Measurements from ENCODE around the gene APOD. TPM values are rescaled to one million over a fixed set of nuclear protein-coding genes. Genes with fewer than 3 reads are reported as not detected.

APOD gene

GRCh38 chr3:195522254-195523023 lies 61.3 kb downstream of the APOD start:
- no peak overlapping the region for H2BK12ac ChIP-seq (ENCODE audit: low read length)
- peak; percentile 26 for DNase-seq (ENCODE audit: low spot score)

More at GRCh38 chr3:195522254-195523023, 61.3 kb downstream of the APOD start:
- Histone ChIP-seq H3K79me1 (ENCODE audit: low read depth, low read length) (no peaks in the 10 kb centered on the region), H3K4ac (ENCODE audit: low read length) (no peak overlapping the region), H3K18ac (ENCODE audit: low read length) (no peak overlapping the region), H3K14ac (ENCODE audit: low read length) (no peak overlapping the region), H2BK15ac (ENCODE audit: low read length) (no peak overlapping the region), H3K9me3 (replicated peaks in 1 of 2; ENCODE audit: control insufficient read depth in 2 of 2, insufficient read depth in 1 of 2, low read depth in 1 of 2, low read length in 2 of 2) (no peaks in the 10 kb centered on the region), H3K4me3 (ENCODE audit: low read length in 2 of 2) (no peak overlapping the region), H2BK120ac (ENCODE audit: low read depth, low read length) (no peak overlapping the region), H3K4me1 (ENCODE audit: control insufficient read depth in 2 of 2, insufficient read depth in 1 of 2, low read depth in 1 of 2, low read length in 2 of 2) (no peaks in the 10 kb centered on the region), H3K36me3 (replicated peaks in 1 of 2; ENCODE audit: control insufficient read depth in 2 of 2, insufficient read depth in 2 of 2, low read length in 2 of 2) (peaks cover 0 to 33% of the 10 kb centered on the region in 2 donors), H2AK5ac (ENCODE audit: low read depth, low read length) (no peak overlapping the region), H2AFZ (ENCODE audit: low read length) (no peak overlapping the region), H4K91ac (ENCODE audit: low read depth, low read length, poor library complexity) (no peak overlapping the region), H3K27ac (replicated peaks; ENCODE audit: low read length) (no peak overlapping the region), H3K27me3 (ENCODE audit: control insufficient read depth in 3 of 3, insufficient read depth in 3 of 3, low read depth in 1 of 3, low read length in 3 of 3) (no peaks in the 10 kb centered on the region), H2BK5ac (ENCODE audit: low read length) (no peak overlapping the region), H3K4me2 (ENCODE audit: insufficient read depth, low read length, poor library complexity, severe bottlenecking) (no peak overlapping the region), H3K23ac (ENCODE audit: low read depth, low read length, poor library complexity) (no peak overlapping the region), H3K9ac (ENCODE audit: low read depth, low read length, poor library complexity) (no peak overlapping the region), H4K8ac (ENCODE audit: low read depth, low read length) (no peak overlapping the region)
- no CpG with 5 or more reads among the region's 6 CpGs for WGBS, 2 donors (ENCODE audit: extremely low coverage in 2 of 2, insufficient read length in 2 of 2, insufficient replicate concordance in 1 of 2)

Small RNA genes within 50 kb of the gene (small RNA-seq; reads per million reads assigned to genes)
- not detected for gene RN7SL73P (ENCODE audit: insufficient read depth)
- not detected for gene RNU6ATAC24P (ENCODE audit: insufficient read depth)

Data from neuronal stem cell (in vitro differentiated cells).